Right cardiac atrium (tissue), 5 donors: Measurements from ENCODE around the gene MEX3C. TPM values are rescaled to one million over a fixed set of nuclear protein-coding genes. Genes with fewer than 3 reads are reported as not detected.

Experiments used
- ATAC-seq, 2 donors: fragments of 200-7000 bp; cut with Tn5 transposase; one replicate each; pipeline versions ENCODE4 v1.8.0 to v1.9.1; 2020; ENCODE audit warnings: moderate library complexity in 2 of 2, mild to moderate bottlenecking in 1 of 2
- DNase-seq, 3 donors: peaks; one replicate each; pipeline ENCODE4 v3.0.0-alpha.2; 2020
- H3K27ac ChIP-seq: one replicate; pipeline ENCODE4 v1.5.1; 2013; ENCODE audit warnings: mild to moderate bottlenecking, low read length, control low read depth, moderate library complexity
- H3K27me3 ChIP-seq: one replicate; pipeline ENCODE4 v1.6.1; 2013; ENCODE audit not compliant: control insufficient read depth, insufficient read depth
- H3K4me1 ChIP-seq: one replicate; pipeline ENCODE4 v1.6.1; 2013; ENCODE audit warnings: low read length; ENCODE audit not compliant: control insufficient read depth, insufficient read depth
- H3K4me3 ChIP-seq: one replicate; pipeline ENCODE4 v1.5.1; 2013; ENCODE audit warnings: low read length, control low read depth
- H3K9me3 ChIP-seq: one replicate; pipeline ENCODE4 v1.6.1; 2013; ENCODE audit warnings: low read length; ENCODE audit not compliant: control insufficient read depth
- WGBS: extraction: QIAGEN DNeasy Blood & Tissue Kit; methylation state at CpG from one replicate; pipeline ENCODE4 v1.1.7; 2013; 5-methylcytosine and 5-hydroxymethylcytosine counted together
- intact Hi-C, 4 donors: fragments of 100-400 bp; cut with DNase I; formaldehyde crosslinking; loops; one replicate each; pipeline versions ENCODE4 v1.11.0 to v1.14.0; 2022 to 2023
- polyA plus RNA-seq: library from polyadenylated mRNA; stranded (reverse); fragments of 200-250 nt; gene quantifications from one replicate; pipeline ENCODE4 v1.2.3, GENCODE V29; 2013
- total RNA-seq, 4 donors: library from RNA; stranded (reverse); fragmentation: NEBNext Ultra II Directional; extraction: Animal tissue kit (Norgen Biotek cat#: 25700); gene quantifications; one replicate each; pipeline ENCODE4 v1.2.1, GENCODE V29; 2021
- donor health status: healthy with polysubstance abuse.
- donor health status: DM: no; HTN: yes; CAD: no.
- donor health status: DM: no; HTN: no; CAD: no.
- donor health status: DM: no; HTN: yes; CAD: no; lungs with severe emphysema.
- donor health status: DM: yes; HTN: yes; CAD: no.

The MEX3C gene
- total and polyA plus RNA-seq, 5 donors: 9.2 to 22.2 (median 19.5) TPM

- Histone ChIP-seq H3K4me3 (no peak overlapping the region), H3K27me3 (no peaks in the 10 kb centered on the region), H3K9me3 (no peaks in the 10 kb centered on the region), H3K4me1 (no peaks in the 10 kb centered on the region), H3K27ac (no peak overlapping the region)
- DNase-seq: no peak
- ATAC-seq: no peak
- intact Hi-C loops: no loop called here
- 94% methylated on average over 6 of the region's 6 CpGs for WGBS
Observed at GRCh38 chr18:51168960-51169662, 28.4 kb downstream of the MEX3C start.

GRCh38 chr18:51168026-51168742 lies 29.3 kb downstream of the MEX3C start:
- no peak overlapping the region for H3K4me3 ChIP-seq
- no peak overlapping the region for H3K27ac ChIP-seq
- ATAC-seq: peak in 1 of 2 donors; percentile 11
- H3K4me1 ChIP-seq: no peaks in the 10 kb centered on the region
- intact Hi-C loops: no loop called here
- no peaks in the 10 kb centered on the region for H3K9me3 ChIP-seq
- WGBS: 62% methylated on average over 5 of the region's 5 CpGs
- no peak for DNase-seq
- no peaks in the 10 kb centered on the region for H3K27me3 ChIP-seq

GRCh38 chr18:51165296-51165695 lies 32.2 kb downstream of the MEX3C start:
- ATAC-seq: no peak
- H3K9me3 ChIP-seq: no peaks in the 10 kb centered on the region
- no peak overlapping the region for H3K4me3 ChIP-seq
- WGBS: 96% methylated on average over 2 of the region's 2 CpGs
- no peak overlapping the region for H3K27ac ChIP-seq
- no peaks in the 10 kb centered on the region for H3K4me1 ChIP-seq
- intact Hi-C loops: no loop called here
- peak in 1 of 3 donors; percentile 42 for DNase-seq
- H3K27me3 ChIP-seq: no peaks in the 10 kb centered on the region

- H3K27me3 ChIP-seq: no peaks in the 10 kb centered on the region
- no peak overlapping the region for H3K27ac ChIP-seq
- intact Hi-C loops: no loop called here
- no peaks in the 10 kb centered on the region for H3K9me3 ChIP-seq
- no peak overlapping the region for H3K4me3 ChIP-seq
- DNase-seq (no peak), ATAC-seq (no peak)
- no peaks in the 10 kb centered on the region for H3K4me1 ChIP-seq
- WGBS: 72% methylated on average over 2 of the region's 2 CpGs
Observed at GRCh38 chr18:51164761-51165281, 32.7 kb downstream of the MEX3C start.

- Histone ChIP-seq H3K9me3 (no peaks in the 10 kb centered on the region), H3K27me3 (no peaks in the 10 kb centered on the region), H3K4me3 (no peak overlapping the region), H3K4me1 (no peaks in the 10 kb centered on the region), H3K27ac (no peak overlapping the region)
- no peak for DNase-seq
- no peak for ATAC-seq
- whole genome bisulfite sequencing: 79% methylated on average over 8 of the region's 8 CpGs
- intact Hi-C loops: no loop called here
Observed at GRCh38 chr18:51164342-51164741, 33.1 kb downstream of the MEX3C start.

GRCh38 chr18:51163543-51163942 lies 33.9 kb downstream of the MEX3C start:
- H3K27ac ChIP-seq: no peak overlapping the region
- no peaks in the 10 kb centered on the region for H3K4me1 ChIP-seq
- H3K9me3 ChIP-seq: no peaks in the 10 kb centered on the region
- intact Hi-C loops: no loop called here
- 91% methylated on average over 3 of the region's 3 CpGs for WGBS
- no peaks in the 10 kb centered on the region for H3K27me3 ChIP-seq
- ATAC-seq (no peak), DNase-seq (no peak)
- no peak overlapping the region for H3K4me3 ChIP-seq

- ATAC-seq: peak in 1 of 2 donors; percentile 12
- Histone ChIP-seq H3K9me3 (no peaks in the 10 kb centered on the region), H3K4me3 (no peak overlapping the region), H3K27ac (no peak overlapping the region), H3K27me3 (no peaks in the 10 kb centered on the region), H3K4me1 (no peaks in the 10 kb centered on the region)
- intact Hi-C loops: no loop called here
- 77% methylated on average over 3 of the region's 3 CpGs for whole genome bisulfite sequencing
- DNase-seq: no peak
Observed at GRCh38 chr18:51162617-51163016, 34.9 kb downstream of the MEX3C start.

GRCh38 chr18:51160646-51161045 lies 36.8 kb downstream of the MEX3C start:
- WGBS: 91% methylated on average over 5 of the region's 5 CpGs
- no peak for ATAC-seq
- intact Hi-C loops: no loop called here

GRCh38 chr18:51157215-51157614 lies 40.3 kb downstream of the MEX3C start:
- Histone ChIP-seq H3K9me3 (no peaks in the 10 kb centered on the region), H3K27me3 (no peaks in the 10 kb centered on the region), H3K27ac (no peak overlapping the region), H3K4me1 (no peaks in the 10 kb centered on the region), H3K4me3 (no peak overlapping the region)
- intact Hi-C loops: loop anchor here in 1 of 4 donors (10.0 kb wide), 1 partner anchor 62 kb away; no protein-coding TSS in a partner anchor
- 94% methylated on average over 2 of the region's 2 CpGs for WGBS
- DNase-seq: no peak
- no peak for ATAC-seq

More at GRCh38 chr18:51160646-51161045, 36.8 kb downstream of the MEX3C start:
- H3K27ac ChIP-seq: no peak overlapping the region
- H3K27me3 ChIP-seq: no peaks in the 10 kb centered on the region
- H3K4me3 ChIP-seq: no peak overlapping the region
- no peaks in the 10 kb centered on the region for H3K9me3 ChIP-seq
- DNase-seq: no peak
- no peaks in the 10 kb centered on the region for H3K4me1 ChIP-seq

GRCh38 chr18:51154431-51155063 lies 42.9 kb downstream of the MEX3C start:
- H3K4me1 ChIP-seq: no peaks in the 10 kb centered on the region
- H3K9me3 ChIP-seq: no peaks in the 10 kb centered on the region
- intact Hi-C loops: loop anchor here in 1 of 4 donors (10.0 kb wide), 1 partner anchor 60 kb away; no protein-coding TSS in a partner anchor
- 43% methylated on average over 8 of the region's 8 CpGs for WGBS
- no peak for ATAC-seq
- no peak overlapping the region for H3K4me3 ChIP-seq
- no peak for DNase-seq
- no peaks in the 10 kb centered on the region for H3K27me3 ChIP-seq
- no peak overlapping the region for H3K27ac ChIP-seq
